Measurements from ENCODE around the gene ADAMTSL5. TPM values are rescaled to one million over a fixed set of nuclear protein-coding genes. Genes with fewer than 3 reads are reported as not detected.
"Not testable (repeated sequence)": the region's sequence is repeated elsewhere in the genome, so short reads cannot be mapped to it uniquely, and the experiment has no call there.

Gene ADAMTSL5
- total and polyA plus RNA-seq, 3 experiments from 2014 or later: 1.0 to 2.7 (median 2.3) TPM

- CTCF ChIA-PET: no interaction called here
- DNase-seq: no peak
- no peak overlapping the region for H3K4me3 Mint-ChIP-seq
These were observed 42.1 kb upstream of the ADAMTSL5 start for GRCh38 chr19:1554968-1555367.

DNA sequence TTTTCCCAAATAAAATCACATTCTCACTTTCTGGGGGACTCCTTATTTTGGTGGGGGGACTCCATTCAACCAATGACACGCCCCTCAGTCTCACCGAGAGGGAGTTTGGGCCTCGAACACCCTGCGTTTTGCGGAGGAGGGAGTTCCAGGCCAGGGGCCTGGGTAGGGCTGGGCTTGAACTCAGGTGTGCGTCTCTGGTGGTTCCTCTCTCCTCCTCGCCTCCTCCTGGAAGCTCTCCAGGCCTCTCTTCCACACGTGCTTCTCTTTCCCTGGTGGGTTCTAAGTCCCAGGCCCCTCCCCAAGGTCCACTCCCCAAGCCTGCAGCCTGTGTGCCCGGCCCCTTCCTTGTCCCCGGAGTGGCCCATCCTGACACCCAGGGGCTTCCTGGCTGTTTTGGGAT, 40.6 kb upstream of the ADAMTSL5 start:
- no peaks in the 10 kb centered on the region for H3K27me3 ChIP-seq (ENCODE audit: insufficient read depth, low read length, poor library complexity, severe bottlenecking)
- Mint-ChIP-seq H3K4me1 (no peaks in the 10 kb centered on the region), H3K9me3 (no peaks in the 10 kb centered on the region), H3K36me3 (no peaks in the 10 kb centered on the region), H3K27me3 (peaks cover 2 to 6% of the 10 kb centered on the region in 2 donors), H3K4me3 (no peak overlapping the region), H3K27ac (no peak overlapping the region)
- ChIA-PET POLR2A (no interaction called here), CTCF (no interaction called here)
- H3K4me1 ChIP-seq (ENCODE audit: insufficient read depth, low read length): no peaks in the 10 kb centered on the region
- H3K36me3 ChIP-seq (ENCODE audit: insufficient read depth, low read length): no peaks in the 10 kb centered on the region
- no peaks in the 10 kb centered on the region for H3K9me3 ChIP-seq (ENCODE audit: low read length)
- no peak overlapping the region for H3K27ac ChIP-seq (ENCODE audit: low read depth, low read length)
- H3K4me3 ChIP-seq (ENCODE audit: low read length): no peak overlapping the region
- no peak for DNase-seq

More at GRCh38 chr19:1554968-1555367, 42.1 kb upstream of the ADAMTSL5 start:
- H3K9me3 ChIP-seq (ENCODE audit: low read length): no peaks in the 10 kb centered on the region
- no peaks in the 10 kb centered on the region for H3K9me3 Mint-ChIP-seq
- peaks cover 2 to 6% of the 10 kb centered on the region in 2 donors for H3K27me3 Mint-ChIP-seq
- H3K27me3 ChIP-seq (ENCODE audit: insufficient read depth, low read length, poor library complexity, severe bottlenecking): no peaks in the 10 kb centered on the region
- H3K4me1 Mint-ChIP-seq: peaks cover 0 to 1% (median 0%) of the 10 kb centered on the region in 3 donors
- no peak overlapping the region for H3K27ac Mint-ChIP-seq
- H3K4me3 ChIP-seq (ENCODE audit: low read length): no peak overlapping the region
- POLR2A ChIA-PET: no interaction called here
- no peaks in the 10 kb centered on the region for H3K36me3 ChIP-seq (ENCODE audit: insufficient read depth, low read length)
- no peaks in the 10 kb centered on the region for H3K4me1 ChIP-seq (ENCODE audit: insufficient read depth, low read length)
- no peaks in the 10 kb centered on the region for H3K36me3 Mint-ChIP-seq
- H3K27ac ChIP-seq (ENCODE audit: low read depth, low read length): no peak overlapping the region

- peaks cover 2% of the 10 kb centered on the region for H3K4me1 ChIP-seq (ENCODE audit: insufficient read depth, low read length)
- Mint-ChIP-seq H3K9me3 (no peaks in the 10 kb centered on the region), H3K27ac (peak overlapping the region in 3 of 8 donors; percentile 68 to 75 (median 73)), H3K4me3 (no peak overlapping the region), H3K27me3 (peaks cover 2 to 10% of the 10 kb centered on the region in 2 donors), H3K36me3 (no peaks in the 10 kb centered on the region), H3K4me1 (peaks cover 0 to under 1% (median 0%) of the 10 kb centered on the region in 3 donors)
- no peak overlapping the region for H3K27ac ChIP-seq (ENCODE audit: low read depth, low read length)
- no peaks in the 10 kb centered on the region for H3K9me3 ChIP-seq (ENCODE audit: low read length)
- POLR2A ChIA-PET: no interaction called here
- DNase-seq: no peak
- CTCF ChIA-PET: interaction anchor here (1.7 kb wide), 1 partner anchor 121 kb away, joined by 4 read pairs; no protein-coding TSS in a partner anchor
- H3K36me3 ChIP-seq (ENCODE audit: insufficient read depth, low read length): no peaks in the 10 kb centered on the region
- no peaks in the 10 kb centered on the region for H3K27me3 ChIP-seq (ENCODE audit: insufficient read depth, low read length, poor library complexity, severe bottlenecking)
- H3K4me3 ChIP-seq (ENCODE audit: low read length): no peak overlapping the region
These were observed 38.5 kb upstream of the ADAMTSL5 start for GRCh38 chr19:1551068-1552040.

GRCh38 chr19:1549332-1549945, 36.6 kb upstream of the ADAMTSL5 start:
- Histone ChIP-seq H3K9me3 (ENCODE audit: low read length) (no peaks in the 10 kb centered on the region), H3K4me3 (ENCODE audit: low read length) (no peak overlapping the region), H3K27ac (ENCODE audit: low read depth, low read length) (no peak overlapping the region), H3K4me1 (ENCODE audit: insufficient read depth, low read length) (peaks cover 7% of the 10 kb centered on the region), H3K36me3 (ENCODE audit: insufficient read depth, low read length) (no peaks in the 10 kb centered on the region), H3K27me3 (ENCODE audit: insufficient read depth, low read length, poor library complexity, severe bottlenecking) (no peaks in the 10 kb centered on the region)
- peaks cover 10 to 13% of the 10 kb centered on the region in 2 donors for H3K27me3 Mint-ChIP-seq
- POLR2A ChIA-PET: no interaction called here
- no peak for DNase-seq
- H3K9me3 Mint-ChIP-seq: no peaks in the 10 kb centered on the region
- CTCF ChIA-PET: interaction anchor here (0.9 kb wide), 1 partner anchor 217 kb away, joined by 4 read pairs; no protein-coding TSS in a partner anchor
- H3K27ac Mint-ChIP-seq: no peak overlapping the region
- H3K4me3 Mint-ChIP-seq: no peak overlapping the region
- H3K36me3 Mint-ChIP-seq: no peaks in the 10 kb centered on the region
- H3K4me1 Mint-ChIP-seq: peaks cover 0 to 5% (median 3%) of the 10 kb centered on the region in 3 donors

DNA sequence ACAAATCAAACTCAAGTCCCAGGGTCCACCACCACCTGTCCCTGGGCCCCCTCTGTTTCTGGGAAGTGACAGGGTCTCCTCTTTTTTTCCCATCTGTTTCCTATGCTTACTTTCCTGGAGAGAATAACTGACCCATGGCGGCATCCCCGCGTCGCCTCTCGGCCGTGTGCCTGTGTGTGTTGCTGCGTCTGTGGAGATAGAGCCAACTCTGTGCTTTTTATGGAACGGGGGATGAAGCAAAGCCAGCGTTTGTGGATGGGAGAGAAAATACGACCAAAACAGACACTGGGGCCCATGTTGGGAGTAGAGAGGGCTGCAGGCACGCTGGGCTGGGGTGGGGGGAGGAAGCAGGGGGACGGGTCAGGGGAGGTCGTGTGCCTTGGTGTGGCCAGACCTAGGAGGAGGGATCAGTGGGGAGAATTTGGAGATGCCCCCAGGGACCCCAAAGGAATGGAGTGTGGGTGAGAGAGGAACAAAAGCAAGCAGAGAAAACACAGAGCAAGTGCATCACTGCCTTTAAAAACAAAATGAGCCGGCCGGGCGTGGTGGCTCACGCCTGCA, 27.6 kb upstream of the ADAMTSL5 start:
- Mint-ChIP-seq H3K27ac (no peak overlapping the region), H3K9me3 (no peaks in the 10 kb centered on the region), H3K36me3 (no peaks in the 10 kb centered on the region), H3K4me1 (no peaks in the 10 kb centered on the region), H3K4me3 (no peak overlapping the region), H3K27me3 (peaks cover 18 to 29% of the 10 kb centered on the region in 2 donors)
- Histone ChIP-seq H3K36me3 (ENCODE audit: insufficient read depth, low read length) (no peaks in the 10 kb centered on the region), H3K4me1 (ENCODE audit: insufficient read depth, low read length) (no peaks in the 10 kb centered on the region), H3K9me3 (ENCODE audit: low read length) (no peaks in the 10 kb centered on the region), H3K4me3 (ENCODE audit: low read length) (no peak overlapping the region), H3K27me3 (ENCODE audit: insufficient read depth, low read length, poor library complexity, severe bottlenecking) (no peaks in the 10 kb centered on the region), H3K27ac (ENCODE audit: low read depth, low read length) (no peak overlapping the region)
- no peak for DNase-seq
- ChIA-PET POLR2A (no interaction called here), CTCF (no interaction called here)

DNA sequence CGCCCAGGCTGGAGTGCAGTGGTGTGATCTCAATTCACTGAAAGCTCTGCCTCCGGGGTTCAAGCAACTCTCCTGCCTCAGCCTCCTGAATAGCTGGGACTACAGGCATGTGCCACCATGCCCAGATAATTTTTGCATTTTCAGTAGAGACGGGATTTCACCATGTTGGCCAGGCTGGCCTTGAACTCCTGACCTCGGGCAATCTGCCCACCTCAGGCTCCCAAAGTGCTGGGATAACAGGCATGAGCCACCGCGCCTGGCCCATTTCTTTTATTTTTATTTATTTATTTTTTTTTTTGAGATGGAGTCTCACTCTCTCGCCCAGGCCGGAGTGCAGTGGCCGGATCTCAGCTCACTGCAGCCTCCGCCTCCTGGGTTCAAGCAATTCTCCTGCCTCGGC, 26.9 kb upstream of the ADAMTSL5 start:
- H3K9me3 ChIP-seq (ENCODE audit: low read length); H3K27ac ChIP-seq (ENCODE audit: low read depth, low read length); H3K4me1 Mint-ChIP-seq; POLR2A ChIA-PET; DNase-seq; H3K9me3 Mint-ChIP-seq; H3K4me1 ChIP-seq (ENCODE audit: insufficient read depth, low read length); H3K4me3 ChIP-seq (ENCODE audit: low read length); H3K27ac Mint-ChIP-seq; H3K36me3 ChIP-seq (ENCODE audit: insufficient read depth, low read length); H3K4me3 Mint-ChIP-seq; H3K27me3 ChIP-seq (ENCODE audit: insufficient read depth, low read length, poor library complexity, severe bottlenecking); CTCF ChIA-PET; H3K36me3 Mint-ChIP-seq: not testable (repeated sequence)
- peaks cover 23 to 30% of the 10 kb centered on the region in 2 donors for H3K27me3 Mint-ChIP-seq

DNA sequence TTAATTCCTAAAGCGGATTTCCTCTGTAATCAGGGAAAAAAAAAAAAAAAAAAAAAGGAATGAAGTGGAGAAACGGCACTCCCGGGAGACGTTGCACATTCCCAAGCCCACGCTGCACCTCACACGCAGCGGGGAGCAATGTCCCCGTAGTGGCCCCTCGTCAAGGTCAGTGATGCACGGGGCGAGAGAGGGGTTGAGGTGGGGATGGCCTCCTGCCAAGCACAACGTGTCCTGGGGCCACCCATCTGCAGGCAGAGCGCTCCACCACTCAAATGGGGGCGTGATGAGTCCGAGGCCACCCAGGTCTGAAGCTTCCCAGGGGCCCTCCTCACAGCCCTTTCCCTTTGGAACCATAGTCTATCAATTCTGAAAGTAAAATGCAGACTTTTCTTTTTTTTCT, 26.2 kb upstream of the ADAMTSL5 start:
- H3K4me3 ChIP-seq (ENCODE audit: low read length): no peak overlapping the region
- no peak overlapping the region for H3K27ac ChIP-seq (ENCODE audit: low read depth, low read length)
- no peaks in the 10 kb centered on the region for H3K27me3 ChIP-seq (ENCODE audit: insufficient read depth, low read length, poor library complexity, severe bottlenecking)
- H3K9me3 ChIP-seq (ENCODE audit: low read length): no peaks in the 10 kb centered on the region
- no peak overlapping the region for H3K27ac Mint-ChIP-seq
- peaks cover 21 to 28% of the 10 kb centered on the region in 2 donors for H3K27me3 Mint-ChIP-seq
- POLR2A ChIA-PET: no interaction called here
- no peaks in the 10 kb centered on the region for H3K36me3 ChIP-seq (ENCODE audit: insufficient read depth, low read length)
- H3K4me1 Mint-ChIP-seq: no peaks in the 10 kb centered on the region
- H3K4me1 ChIP-seq (ENCODE audit: insufficient read depth, low read length): no peaks in the 10 kb centered on the region
- no peaks in the 10 kb centered on the region for H3K36me3 Mint-ChIP-seq
- H3K4me3 Mint-ChIP-seq: no peak overlapping the region
- no peak for DNase-seq
- CTCF ChIA-PET: no interaction called here
- H3K9me3 Mint-ChIP-seq: no peaks in the 10 kb centered on the region

- H3K27me3 Mint-ChIP-seq: peaks cover 23 to 24% of the 10 kb centered on the region in 2 donors
- H3K36me3 Mint-ChIP-seq; H3K9me3 Mint-ChIP-seq; H3K36me3 ChIP-seq (ENCODE audit: insufficient read depth, low read length); H3K27ac Mint-ChIP-seq; H3K9me3 ChIP-seq (ENCODE audit: low read length); H3K4me1 Mint-ChIP-seq; H3K27me3 ChIP-seq (ENCODE audit: insufficient read depth, low read length, poor library complexity, severe bottlenecking); POLR2A ChIA-PET; H3K27ac ChIP-seq (ENCODE audit: low read depth, low read length); DNase-seq; H3K4me3 Mint-ChIP-seq; H3K4me1 ChIP-seq (ENCODE audit: insufficient read depth, low read length); H3K4me3 ChIP-seq (ENCODE audit: low read length): not testable (repeated sequence)
- CTCF ChIA-PET: interaction anchor here (2.6 kb wide), 1 partner anchor 11 kb away, joined by 7 read pairs; no protein-coding TSS in a partner anchor
These were observed 22.9 kb upstream of the ADAMTSL5 start for GRCh38 chr19:1535699-1536098.

All from CD8-positive, alpha-beta memory T cell (primary cell).